ENCODE results near the gene CD2BP2. TPM values are rescaled to one million over a fixed set of nuclear protein-coding genes. Genes with fewer than 3 reads are reported as not detected.

Gene CD2BP2
- total RNA-seq, 1 experiment from 2014 or later = 30.0 TPM

DNA sequence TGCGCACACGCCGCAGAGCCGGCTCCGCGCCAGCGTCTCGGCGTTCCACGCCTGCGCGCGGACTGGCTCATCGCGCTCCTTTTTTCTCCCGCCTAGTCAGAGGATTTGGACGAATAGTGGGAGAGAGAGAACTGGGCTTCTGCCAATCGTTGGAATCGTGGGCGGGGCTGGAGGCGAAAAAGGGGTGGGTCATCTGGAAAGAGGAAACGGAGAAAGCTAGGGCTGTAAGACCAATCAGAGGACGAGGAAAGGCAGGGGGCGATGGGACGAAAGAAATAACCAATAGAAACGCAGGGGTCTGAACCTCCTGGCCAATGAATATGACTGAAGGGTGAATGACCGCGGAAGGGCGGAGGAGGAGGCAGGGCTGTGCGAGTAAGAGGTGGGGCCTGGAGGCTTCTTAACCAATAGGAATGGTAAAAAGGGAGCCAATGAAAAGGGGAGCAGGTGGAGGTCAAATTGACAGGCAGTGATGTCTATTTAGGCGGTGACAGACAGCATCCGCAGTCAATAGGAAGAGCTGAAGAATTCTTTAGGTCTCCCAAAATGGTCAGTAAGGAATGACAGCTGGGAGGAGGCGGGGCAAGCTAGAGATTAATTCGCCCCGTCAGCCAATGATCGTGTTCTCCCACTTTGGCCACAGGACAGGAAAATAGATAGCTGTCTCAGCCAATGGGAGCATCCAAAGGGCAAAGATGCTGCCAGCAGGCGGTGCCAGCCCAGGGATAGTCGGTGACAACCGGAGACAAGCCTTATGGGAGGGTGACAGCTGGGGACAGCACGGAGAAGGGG is 15.5 kb upstream of the CD2BP2 start, which contains the start of gene TBC1D10B:
TSS of gene TBC1D10B (minus strand) at position 39 of the 792 bp plus-strand sequence. CDS start 311 bp downstream, outside the sequence.
- H3K27ac ChIP-seq (ENCODE audit: low read length) = no peak within 1 kb of the TSS; the same call in 1 of the 2 replicates
- no peaks in the 10 kb centered on the region for H3K9me3 ChIP-seq (ENCODE audit: low read length)
- BruUV-seq (replicated peaks) = no TSS peak
- H2AFZ ChIP-seq (ENCODE audit: low read length) = peak within 1 kb of the TSS; percentile 66
- H3K4me3 ChIP-seq (ENCODE audit: low read length) = peak within 1 kb of the TSS; percentile 94
- peaks cover 19% of the 10 kb centered on the region for H4K20me1 ChIP-seq (ENCODE audit: low read length)
- peaks cover 21% of the 10 kb centered on the region for H3K4me1 ChIP-seq (ENCODE audit: insufficient read depth, low read length)
- ATAC-seq = peak; percentile 78
- H3K79me2 ChIP-seq (ENCODE audit: low read length) = peaks cover 42% of the 10 kb centered on the region
- peak within 1 kb of the TSS; percentile 78 for H3K9ac ChIP-seq (ENCODE audit: low read length)
- no peaks in the 10 kb centered on the region for H3K27me3 ChIP-seq (ENCODE audit: low read length)
- no peaks in the 10 kb centered on the region for H3K36me3 ChIP-seq (ENCODE audit: low read depth, low read length)
- no peaks in the 10 kb centered on the region for H3F3A ChIP-seq (ENCODE audit: low read length, unreplicated experiment)
- H3K4me2 ChIP-seq (ENCODE audit: low read length) = peak within 1 kb of the TSS; percentile 100
- ChIA-PET POLR2A (ENCODE audit: unreplicated experiment) (interaction anchor here (0.6 to 0.7 kb wide), 7 partner anchors 30 to 377 kb away, joined by 3 to 10 read pairs (median 3); no protein-coding TSS in a partner anchor), CTCF (interaction anchor here (0.6 to 1.3 kb wide), 5 partner anchors 24 to 472 kb away, joined by 3 to 8 read pairs (median 4); partner anchors contain the start of genes DCTPP1, SEZ6L2, TBX6 and ZNF48)
- H3K9me2 ChIP-seq (replicated peaks; ENCODE audit: low read length) = no peaks in the 10 kb centered on the region
- intact Hi-C loops (cut with micrococcal nuclease) = loop anchor here (1.0 kb wide), 1 partner anchor 280 kb away; the partner anchor contains the start of gene PRR14
- peak; percentile 99 for DNase-seq
- TF ChIP-seq EZH2phosphoT487 (IDR thresholded peaks at IDR 0.05; ENCODE audit: borderline replicate concordance, low read length) = no peak
- TF ChIP-seq EZH2 (IDR thresholded peaks at IDR 0.05; ENCODE audit: low read length, unreplicated experiment) = no peak
- TF ChIP-seq, protein P1, sequence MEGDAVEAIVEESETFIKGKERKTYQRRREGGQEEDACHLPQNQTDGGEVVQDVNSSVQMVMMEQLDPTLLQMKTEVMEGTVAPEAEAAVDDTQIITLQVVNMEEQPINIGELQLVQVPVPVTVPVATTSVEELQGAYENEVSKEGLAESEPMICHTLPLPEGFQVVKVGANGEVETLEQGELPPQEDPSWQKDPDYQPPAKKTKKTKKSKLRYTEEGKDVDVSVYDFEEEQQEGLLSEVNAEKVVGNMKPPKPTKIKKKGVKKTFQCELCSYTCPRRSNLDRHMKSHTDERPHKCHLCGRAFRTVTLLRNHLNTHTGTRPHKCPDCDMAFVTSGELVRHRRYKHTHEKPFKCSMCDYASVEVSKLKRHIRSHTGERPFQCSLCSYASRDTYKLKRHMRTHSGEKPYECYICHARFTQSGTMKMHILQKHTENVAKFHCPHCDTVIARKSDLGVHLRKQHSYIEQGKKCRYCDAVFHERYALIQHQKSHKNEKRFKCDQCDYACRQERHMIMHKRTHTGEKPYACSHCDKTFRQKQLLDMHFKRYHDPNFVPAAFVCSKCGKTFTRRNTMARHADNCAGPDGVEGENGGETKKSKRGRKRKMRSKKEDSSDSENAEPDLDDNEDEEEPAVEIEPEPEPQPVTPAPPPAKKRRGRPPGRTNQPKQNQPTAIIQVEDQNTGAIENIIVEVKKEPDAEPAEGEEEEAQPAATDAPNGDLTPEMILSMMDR (conservative IDR thresholded peaks at IDR 0.05; ENCODE audit: low read depth, low read length) = no peak; the same call in 1 of the 2 replicates

DNA sequence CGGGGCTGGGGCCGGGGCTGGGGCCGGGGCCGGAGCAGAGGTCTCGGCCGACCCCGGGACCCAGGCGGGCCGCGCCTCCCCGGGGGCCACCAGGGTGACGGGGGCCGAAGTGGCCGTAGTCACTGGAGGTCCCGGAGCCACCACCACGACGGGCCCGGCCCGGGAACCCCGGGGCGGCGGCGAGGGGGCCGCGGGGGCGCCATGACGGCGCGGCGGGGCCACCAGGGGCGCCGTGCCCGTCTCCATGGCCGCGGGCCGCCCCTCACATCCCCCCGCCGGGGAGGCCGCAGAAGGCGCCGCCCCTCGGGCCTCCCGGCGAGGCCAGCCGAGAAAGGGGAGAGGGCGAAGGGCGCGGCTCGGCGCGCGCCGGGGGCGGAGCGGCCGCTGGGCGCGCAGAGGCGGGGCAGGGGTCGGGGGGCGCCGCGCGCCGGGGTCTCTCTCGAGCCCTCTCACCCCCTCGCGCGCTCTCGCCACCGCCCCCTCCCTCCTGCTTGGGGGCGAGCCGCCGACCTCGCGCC is 14.9 kb upstream of the CD2BP2 start:
- H3K9me2 ChIP-seq (replicated peaks; ENCODE audit: low read length) = no peaks in the 10 kb centered on the region
- DNase-seq (no peak), ATAC-seq (peak; percentile 4)
- no peaks in the 10 kb centered on the region for H3F3A ChIP-seq (ENCODE audit: low read length, unreplicated experiment)
- H3K27me3 ChIP-seq (ENCODE audit: low read length) = no peaks in the 10 kb centered on the region
- ChIA-PET CTCF (interaction anchor here (1.0 to 1.3 kb wide), 2 partner anchors 25 to 39 kb away, joined by 4 to 8 read pairs; partner anchors contain the start of gene ZNF48), POLR2A (ENCODE audit: unreplicated experiment) (no interaction called here)
- H3K27ac ChIP-seq (ENCODE audit: low read length) = no peak overlapping the region
- no TSS peak for BruUV-seq (replicated peaks)
- TF ChIP-seq EZH2 (IDR thresholded peaks at IDR 0.05; ENCODE audit: low read length, unreplicated experiment) = no peak
- TF ChIP-seq, protein P1 (conservative IDR thresholded peaks at IDR 0.05; ENCODE audit: low read depth, low read length) = no peak
- TF ChIP-seq EZH2phosphoT487 (IDR thresholded peaks at IDR 0.05; ENCODE audit: borderline replicate concordance, low read length) = no peak
- no peaks in the 10 kb centered on the region; the same call in 1 of the 2 replicates for H3K36me3 ChIP-seq (ENCODE audit: low read depth, low read length)
- H3K4me3 ChIP-seq (ENCODE audit: low read length) = peak overlapping the region; percentile 94
- H2AFZ ChIP-seq (ENCODE audit: low read length) = no peak overlapping the region
- H4K20me1 ChIP-seq (ENCODE audit: low read length) = peaks cover 19% of the 10 kb centered on the region
- intact Hi-C loops (cut with micrococcal nuclease) = loop anchor here (1.0 to 5.0 kb wide), 2 partner anchors 37 to 280 kb away; partner anchors contain the start of genes PRR14 and ZNF771
- peaks cover 49% of the 10 kb centered on the region for H3K79me2 ChIP-seq (ENCODE audit: low read length)
- peak overlapping the region; percentile 100 for H3K4me2 ChIP-seq (ENCODE audit: low read length)
- H3K4me1 ChIP-seq (ENCODE audit: insufficient read depth, low read length) = peaks cover 21% of the 10 kb centered on the region
- H3K9me3 ChIP-seq (ENCODE audit: low read length) = no peaks in the 10 kb centered on the region
- peak overlapping the region; percentile 78 for H3K9ac ChIP-seq (ENCODE audit: low read length)

All from PC-3 (cell line).